Transverse colon (tissue), 4 donors: ENCODE data around the gene ZC3H18. TPM values are rescaled to one million over a fixed set of nuclear protein-coding genes. Genes with fewer than 3 reads are reported as not detected.

Experiments used
- DNase-seq: peaks from one replicate; pipeline ENCODE4 v3.0.0-alpha.2; 2019
- H3K27ac ChIP-seq, 4 donors: fragments of 200-600 bp; sonication (generic); 2 replicates each; pipeline ENCODE4 v1.5.1; 2016 to 2018; ENCODE audit warnings: inconsistent platforms in 4 of 4
- H3K27me3 ChIP-seq: fragments of 200-600 bp; sonication (generic); 2 replicates; pipeline ENCODE4 v1.5.1; 2017; ENCODE audit warnings: inconsistent platforms
- H3K36me3 ChIP-seq, 4 donors: fragments of 200-600 bp; sonication (generic); 2 replicates each; pipeline ENCODE4 v1.5.1; 2017 to 2019; ENCODE audit warnings: inconsistent platforms in 4 of 4
- H3K4me1 ChIP-seq, 4 donors: fragments of 200-600 bp; sonication (generic); 2 replicates each; pipeline ENCODE4 v1.5.1; 2017 to 2020; ENCODE audit warnings: inconsistent platforms in 4 of 4
- H3K4me3 ChIP-seq, 4 donors: fragments of 200-600 bp; sonication (generic); 1 replicate in 1 of 4; 2 replicates in 3 of 4; pipeline versions ENCODE4 v1.5.1 to v1.6.1; 2017 to 2019; ENCODE audit warnings: inconsistent platforms in 4 of 4
- H3K9me3 ChIP-seq, 2 donors: fragments of 200-600 bp; sonication (generic); 2 replicates each; pipeline ENCODE4 v1.5.1; 2017 to 2019; ENCODE audit warnings: inconsistent platforms in 2 of 2
- CTCF ChIP-seq, 5 experiments: fragments of 200-600 bp in 3 of 5; fragments of 450-650 bp in 2 of 5; sonication (generic) in 3 of 5; IDR thresholded peaks; 1 replicate in 2 of 5; 2 replicates in 3 of 5; pipeline ENCODE4 v1.5.1; 2016 to 2017; ENCODE audit warnings: antibody characterized with exemption in 5 of 5, inconsistent platforms in 3 of 5, mild to moderate bottlenecking in 2 of 5, moderate library complexity in 1 of 5
- EP300 ChIP-seq: sonication (generic); formaldehyde crosslinking; IDR thresholded peaks from one replicate; pipeline ENCODE4 v1.6.1; 2017; ENCODE audit warnings: antibody characterized with exemption, low read depth
- POLR2A ChIP-seq: fragments of 450-650 bp; IDR thresholded peaks from one replicate; pipeline ENCODE4 v1.6.1; 2016; ENCODE audit warnings: antibody characterized with exemption, mild to moderate bottlenecking, moderate library complexity
- POLR2AphosphoS5 ChIP-seq, 3 donors: sonication (generic); formaldehyde crosslinking; IDR thresholded peaks; one replicate each; pipeline ENCODE4 v1.6.1; 2016; ENCODE audit warnings: antibody characterized with exemption in 3 of 3
- WGBS, 2 donors: methylation state at CpG; one replicate each; pipeline ENCODE4 v1.1.5; 2018; ENCODE audit warnings: low coverage in 1 of 2; 5-methylcytosine and 5-hydroxymethylcytosine counted together
- in situ Hi-C, 4 donors: fragments of 200-750 bp; cut with MboI; loops; one replicate each; pipeline versions ENCODE4 v1.15.0 to v1.15.1; 2017; ENCODE audit warnings: low sequenced_read_pairs in 3 of 4, low pct_ligation_motif_present in 1 of 4, low pct_unique_long_range_greater_than_20kb in 1 of 4
- intact Hi-C: fragments of 100-400 bp; cut with DNase I; formaldehyde crosslinking; loops from one replicate; pipeline ENCODE4 v1.15.1; 2023; ENCODE audit warnings: low total_unique reads
- total RNA-seq, 4 donors: library from RNA; depleted of rRNA; stranded (reverse); fragments of >200 nt; gene quantifications; one replicate each; pipeline ENCODE4 v1.1.0, GENCODE V29; 2016

The ZC3H18 gene
- total RNA-seq, 4 donors from 2014 or later, result 17.9 to 50.5 (median 25.5) TPM

- Histone ChIP-seq H3K4me1 (no peaks in the 10 kb centered on the region), H3K36me3 (peaks cover 0 to 23% (median 7%) of the 10 kb centered on the region in 4 donors), H3K9me3 (no peaks in the 10 kb centered on the region), H3K27ac (no peak overlapping the region), H3K27me3 (no peaks in the 10 kb centered on the region), H3K4me3 (no peak overlapping the region)
- TF ChIP-seq CTCF (IDR thresholded peaks at IDR 0.05) (no peak), POLR2AphosphoS5 (IDR thresholded peaks at IDR 0.05) (no peak), POLR2A (no peak), EP300 (no peak)
- 91 to 100% methylated on average over 1 to 16 of the region's 16 CpGs for WGBS, 2 donors
- DNase-seq, result no peak
- in situ Hi-C loops, result no loop called here
- intact Hi-C loops, result no loop called here
Observed at GRCh38 chr16:88580371-88580770, 10.2 kb downstream of the ZC3H18 start.

- in situ Hi-C loops, result no loop called here
- intact Hi-C loops, result no loop called here
- Histone ChIP-seq H3K4me1 (no peaks in the 10 kb centered on the region), H3K27ac (no peak overlapping the region), H3K27me3 (no peaks in the 10 kb centered on the region), H3K9me3 (no peaks in the 10 kb centered on the region), H3K4me3 (no peak overlapping the region), H3K36me3 (peaks cover 0 to 23% (median 7%) of the 10 kb centered on the region in 4 donors)
- no peak for TF ChIP-seq POLR2A
- no peak for TF ChIP-seq CTCF (IDR thresholded peaks at IDR 0.05)
- no peak for TF ChIP-seq POLR2AphosphoS5 (IDR thresholded peaks at IDR 0.05)
- no peak for TF ChIP-seq EP300
- no peak for DNase-seq
- 91 to 93% methylated on average over 3 to 4 of the region's 4 CpGs for WGBS, 2 donors
Observed at GRCh38 chr16:88581033-88581432, 10.8 kb downstream of the ZC3H18 start.

- Histone ChIP-seq H3K27ac (no peak overlapping the region), H3K36me3 (peaks cover 0 to 21% (median 7%) of the 10 kb centered on the region in 4 donors), H3K27me3 (no peaks in the 10 kb centered on the region), H3K9me3 (no peaks in the 10 kb centered on the region), H3K4me1 (no peaks in the 10 kb centered on the region), H3K4me3 (no peak overlapping the region)
- DNase-seq, result no peak
- in situ Hi-C loops (no loop called here), intact Hi-C loops (no loop called here)
- WGBS, 2 donors, result 87 to 89% methylated on average over 6 to 14 of the region's 14 CpGs
- no peak for TF ChIP-seq CTCF (IDR thresholded peaks at IDR 0.05)
- TF ChIP-seq POLR2AphosphoS5 (IDR thresholded peaks at IDR 0.05), result no peak
- TF ChIP-seq POLR2A, result no peak
- TF ChIP-seq EP300, result no peak
Observed at GRCh38 chr16:88582912-88583575, 12.8 kb downstream of the ZC3H18 start.

GRCh38 chr16:88584676-88585075 is 14.5 kb downstream of the ZC3H18 start:
- Histone ChIP-seq H3K36me3 (peaks cover 0 to 15% (median 7%) of the 10 kb centered on the region in 4 donors), H3K27me3 (no peaks in the 10 kb centered on the region), H3K4me1 (no peaks in the 10 kb centered on the region), H3K4me3 (no peak overlapping the region), H3K27ac (no peak overlapping the region), H3K9me3 (no peaks in the 10 kb centered on the region)
- no peak for TF ChIP-seq CTCF (IDR thresholded peaks at IDR 0.05)
- TF ChIP-seq POLR2A, result no peak
- no peak for TF ChIP-seq EP300
- TF ChIP-seq POLR2AphosphoS5 (IDR thresholded peaks at IDR 0.05), result no peak
- 67 to 70% methylated on average over 4 to 6 of the region's 6 CpGs for WGBS, 2 donors
- in situ Hi-C loops, result no loop called here
- DNase-seq, result no peak
- intact Hi-C loops, result no loop called here
